A549 (cell line): ENCODE measurements around the gene CD40LG. TPM values are rescaled to one million over a fixed set of nuclear protein-coding genes. Genes with fewer than 3 reads are reported as not detected.

Experiments used
- ATAC-seq, 2 experiments: fragments of 200-7000 bp in 1 of 2; fragments of >200 bp in 1 of 2; cut with Nextera tagmentation in 1 of 2; cut with Tn5 transposase in 1 of 2; 3 replicates each; pipeline versions ENCODE4 v1.8.0 to v1.9.1; 2018 to 2020; ENCODE audit warnings: mild to moderate bottlenecking in 1 of 2, moderate library complexity in 1 of 2
- CTCF ChIA-PET: fragments of 300-600 bp; sonication (Branson Sonifier 250); formaldehyde crosslinking; extraction: SDS; loops from one replicate; lab custom pipeline; 2021; ENCODE audit warnings: antibody characterized with exemption, inconsistent platforms; lab: Yijun Ruan, JAX
- POLR2A ChIA-PET: fragments of 350-600 bp; formaldehyde crosslinking; extraction: SDS; loops from one replicate; lab custom pipeline; 2021; ENCODE audit warnings: antibody characterized with exemption, inconsistent platforms; lab: Yijun Ruan, JAX
- DNase-seq, 2 experiments: peaks; one replicate each; pipeline versions ENCODE4 v3.0.0 to v3.0.0-alpha.2; 2011 to 2016; ENCODE audit warnings: low read depth in 1 of 2, low spot score in 1 of 2
- FAIRE-seq: peaks from 2 replicates; lab custom pipeline; 2011; peaks lifted over from hg19 to GRCh38; lab: Jason Lieb, UNC
- H3K27ac ChIP-seq, 2 experiments: fragments of >200 bp; sonication (Bioruptor Twin); formaldehyde crosslinking; 3 replicates each; pipeline ENCODE4 v1.5.1; 2016 to 2017
- H3K4me1 ChIP-seq: fragments of >200 bp; sonication (Bioruptor Twin); formaldehyde crosslinking; 3 replicates; pipeline ENCODE4 v1.6.1; 2016
- H3K4me2 ChIP-seq: fragments of >200 bp; sonication (Bioruptor Twin); formaldehyde crosslinking; 3 replicates; pipeline ENCODE4 v1.6.1; 2016
- H3K4me3 ChIP-seq: fragments of >200 bp; sonication (Bioruptor Twin); formaldehyde crosslinking; 3 replicates; pipeline ENCODE4 v1.5.1; 2016
- H3K9me3 ChIP-seq: fragments of >200 bp; sonication (Bioruptor Twin); formaldehyde crosslinking; 3 replicates; pipeline ENCODE4 v1.6.1; 2016
- BHLHE40 ChIP-seq: IDR thresholded peaks from 2 replicates; pipeline ENCODE4 v1.6.1; 2012; ENCODE audit warnings: low read depth, low read length, inconsistent platforms
- CBX2 ChIP-seq: fragments of 200-600 bp; sonication (generic); IDR thresholded peaks from 2 replicates; pipeline ENCODE4 v1.6.1; 2016; ENCODE audit warnings: low read depth, mild to moderate bottlenecking, borderline replicate concordance
- CBX8 ChIP-seq: fragments of 200-600 bp; sonication (generic); IDR thresholded peaks from 2 replicates; pipeline ENCODE4 v1.6.1; 2016
- CHD2 ChIP-seq: fragments of 150-350 bp; IDR thresholded peaks from 2 replicates; pipeline ENCODE4 v1.6.1; 2014; ENCODE audit warnings: low read length; ENCODE audit not compliant: partially characterized antibody
- E2F6 ChIP-seq: IDR thresholded peaks from 2 replicates; pipeline ENCODE4 v1.6.1; 2012; ENCODE audit warnings: low read depth, borderline replicate concordance
- EHF ChIP-seq: fragments of 250-450 bp; sonication (Bioruptor Pico); IDR thresholded peaks from 2 replicates; pipeline ENCODE4 v1.5.0; 2020; ENCODE audit warnings: mild to moderate bottlenecking
- EHMT2 ChIP-seq: fragments of 200-600 bp; sonication (generic); IDR thresholded peaks from 2 replicates; pipeline ENCODE4 v1.6.1; 2016; ENCODE audit warnings: antibody characterized with exemption, low read depth, mild to moderate bottlenecking, moderate library complexity
- FOSL2 ChIP-seq, 2 experiments: fragments of 450-650 bp in 1 of 2; fragments of >200 bp in 1 of 2; sonication (Bioruptor Twin) in 1 of 2; formaldehyde crosslinking; IDR thresholded peaks; 2 replicates each; pipeline versions ENCODE4 v1.5.0 to v1.6.1; 2016 to 2020; ENCODE audit warnings: mild to moderate bottlenecking in 1 of 2, moderate library complexity in 1 of 2
- FOXS1 ChIP-seq: fragments of 250-450 bp; sonication (Bioruptor Pico); IDR thresholded peaks from 2 replicates; pipeline ENCODE4 v1.5.0; 2020; ENCODE audit warnings: mild to moderate bottlenecking, moderate library complexity
- HES2 ChIP-seq: fragments of >200 bp; sonication (Bioruptor Twin); formaldehyde crosslinking; IDR thresholded peaks from 2 replicates; pipeline ENCODE4 v1.6.1; 2016
- MAX ChIP-seq: IDR thresholded peaks from 2 replicates; pipeline ENCODE4 v1.6.1; 2012
- MAZ ChIP-seq: fragments of 150-350 bp; IDR thresholded peaks from 2 replicates; pipeline ENCODE4 v1.6.1; 2014; ENCODE audit warnings: antibody characterized with exemption, low read depth, low read length, borderline replicate concordance
- MYC ChIP-seq: IDR thresholded peaks from 2 replicates; pipeline ENCODE4 v1.6.1; 2012; ENCODE audit warnings: mild to moderate bottlenecking, inconsistent platforms, low read length, improper control_type of control experiment, borderline replicate concordance
- NPAS2 ChIP-seq: fragments of 250-450 bp; sonication (Bioruptor Pico); IDR thresholded peaks from 2 replicates; pipeline ENCODE4 v1.8.0; 2022; ENCODE audit warnings: mild to moderate bottlenecking, moderate library complexity, borderline replicate concordance
- PBX3 ChIP-seq: IDR thresholded peaks from 2 replicates; pipeline ENCODE4 v1.6.1; 2012
- PHF8 ChIP-seq: fragments of 200-600 bp; sonication (generic); IDR thresholded peaks from 2 replicates; pipeline ENCODE4 v1.6.1; 2016; ENCODE audit warnings: low read depth, mild to moderate bottlenecking, antibody characterized with exemption, moderate library complexity, borderline replicate concordance
- RAD21 ChIP-seq, 2 experiments: fragments of >200 bp in 1 of 2; sonication (Bioruptor Twin) in 1 of 2; formaldehyde crosslinking in 1 of 2; IDR thresholded peaks in 1 of 2; conservative IDR thresholded peaks in 1 of 2; 2 replicates in 1 of 2; 3 replicates in 1 of 2; pipeline ENCODE4 v1.6.1; 2012 to 2018; ENCODE audit warnings: inconsistent platforms in 1 of 2
- RARB ChIP-seq: fragments of 250-450 bp; sonication (Bioruptor Pico); IDR thresholded peaks from 2 replicates; pipeline ENCODE4 v1.8.0; 2021; ENCODE audit warnings: mild to moderate bottlenecking, moderate library complexity
- REST ChIP-seq: fragments of 200-600 bp; sonication (generic); IDR thresholded peaks from 2 replicates; pipeline ENCODE4 v1.6.1; 2016; ENCODE audit warnings: antibody characterized with exemption, mild to moderate bottlenecking, moderate library complexity
- SMC3 ChIP-seq: fragments of >200 bp; sonication (Bioruptor Twin); formaldehyde crosslinking; IDR thresholded peaks from 3 replicates; pipeline ENCODE4 v1.6.1; 2018; ENCODE audit warnings: inconsistent platforms
- TP53 ChIP-seq: fragments of 250-450 bp; sonication (Bioruptor Pico); IDR thresholded peaks from 2 replicates; pipeline ENCODE4 v1.5.0; 2021; ENCODE audit warnings: mild to moderate bottlenecking, moderate library complexity
- ZC3H11A ChIP-seq: fragments of 450-650 bp; IDR thresholded peaks from 2 replicates; pipeline ENCODE4 v1.6.1; 2014; ENCODE audit warnings: antibody characterized with exemption, mild to moderate bottlenecking
- ZFP36 ChIP-seq: fragments of 450-650 bp; IDR thresholded peaks from 2 replicates; pipeline ENCODE4 v1.6.1; 2014; ENCODE audit warnings: borderline replicate concordance; ENCODE audit not compliant: partially characterized antibody
- ZNF302 ChIP-seq: fragments of 250-450 bp; sonication (Bioruptor Pico); IDR thresholded peaks from 2 replicates; pipeline ENCODE4 v1.9.0; 2021; ENCODE audit warnings: inconsistent platforms, mild to moderate bottlenecking, moderate library complexity
- ZSCAN20 ChIP-seq: fragments of 250-450 bp; sonication (Bioruptor Pico); IDR thresholded peaks from 2 replicates; pipeline ENCODE4 v1.8.0; 2022; ENCODE audit warnings: mild to moderate bottlenecking, moderate library complexity
- WGBS: methylation state at CpG from one replicate; pipeline ENCODE4 v1.1.6; 2017; ENCODE audit errors: missing lambda C conversion rate; 5-methylcytosine and 5-hydroxymethylcytosine counted together
- polyA plus RNA-seq, 4 experiments: library from polyadenylated mRNA; depleted of rRNA in 3 of 4; stranded (reverse); fragments of >200 nt; fragmentation: RNase III in 1 of 4; extraction: RNeasy Plus Mini Kit Qiagen cat#74134 plus additional on column Dnase treatment in 1 of 4; gene quantifications; 2 replicates in 3 of 4; 3 replicates in 1 of 4; pipeline ENCODE4 v1.2.3, GENCODE V29; 2011 to 2017

CD40LG gene
- polyA plus RNA-seq, 2 of the 4 experiments (the other 2 are of a cell fraction): not detected

- no peak overlapping the region for H3K4me3 ChIP-seq
- no peaks in the 10 kb centered on the region for H3K4me1 ChIP-seq
- DNase-seq (no peak), ATAC-seq (no peak), FAIRE-seq (no peak)
- no peak overlapping the region for H3K4me2 ChIP-seq
- POLR2A ChIA-PET: no interaction called here
- TF ChIP-seq MYC: no peak
- TF ChIP-seq RARB (CRISPR knock-in tag): no peak
- no peak for TF ChIP-seq FOXS1 (CRISPR knock-in tag)
- TF ChIP-seq CHD2: no peak
- TF ChIP-seq BHLHE40: no peak
- no peak for TF ChIP-seq ZNF302 (CRISPR knock-in tag)
- no peak for TF ChIP-seq CBX2
- TF ChIP-seq PHF8: no peak
- no peak for TF ChIP-seq EHMT2
- TF ChIP-seq SMC3: no peak
- no peak for TF ChIP-seq MAZ
- no peak for TF ChIP-seq MAX
- TF ChIP-seq TP53: no peak
- CTCF ChIA-PET: no interaction called here
- no peak overlapping the region for H3K27ac ChIP-seq
- H3K9me3 ChIP-seq: no peaks in the 10 kb centered on the region
- 14% methylated on average over 5 of the region's 5 CpGs for WGBS
Measured at GRCh38 chrX:136674270-136674985, 26.5 kb downstream of the CD40LG start.

GRCh38 chrX:136679531-136679930 is 31.6 kb downstream of the CD40LG start:
- Histone ChIP-seq H3K4me3 (no peak overlapping the region), H3K4me1 (no peaks in the 10 kb centered on the region), H3K27ac (no peak overlapping the region), H3K4me2 (no peak overlapping the region), H3K9me3 (no peaks in the 10 kb centered on the region)
- no peak for TF ChIP-seq CBX2
- no peak for TF ChIP-seq ZFP36
- no peak for TF ChIP-seq ZC3H11A
- TF ChIP-seq NPAS2: no peak
- no peak for TF ChIP-seq PBX3
- TF ChIP-seq E2F6: no peak
- no peak for TF ChIP-seq EHMT2
- TF ChIP-seq CBX8: no peak
- no peak for TF ChIP-seq FOSL2 (IDR thresholded peaks at IDR 0.05)
- TF ChIP-seq FOSL2 (CRISPR knock-in tag; IDR thresholded peaks at IDR 0.05): no peak
- TF ChIP-seq HES2: no peak
- no peak for TF ChIP-seq REST
- no peak for TF ChIP-seq ZSCAN20 (CRISPR knock-in tag)
- TF ChIP-seq EHF: no peak
- TF ChIP-seq RAD21 (conservative IDR thresholded peaks at IDR 0.05 in 1 of 2, IDR thresholded peaks at IDR 0.05 in 1 of 2): no peak
- ChIA-PET POLR2A (no interaction called here), CTCF (no interaction called here)
- no peak for ATAC-seq
- no peak for DNase-seq
- FAIRE-seq: no peak
- WGBS: 29% methylated on average over 6 of the region's 6 CpGs
